ENCODE results near the gene BRF1. TPM values are rescaled to one million over a fixed set of nuclear protein-coding genes. Genes with fewer than 3 reads are reported as not detected.

Gene BRF1
- total and polyA plus RNA-seq, 2 of the 8 experiments (the other 6 are each of a cell fraction or from before 2014, with no cell fraction given): 7.7 to 18.3 TPM

DNA sequence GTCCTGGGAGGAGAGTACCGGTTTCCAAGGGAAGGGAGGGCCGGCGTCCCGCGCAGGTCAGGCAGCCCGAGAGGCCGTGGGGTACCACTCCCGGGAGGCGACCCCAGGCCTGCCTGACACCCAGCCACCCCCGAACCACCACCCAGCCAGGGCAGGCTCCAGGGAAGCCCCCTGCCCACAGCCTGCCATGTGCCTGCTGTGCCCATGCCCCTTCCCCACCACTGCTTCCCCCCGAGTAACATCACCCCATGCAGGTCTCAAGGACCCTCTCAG is 122.0 kb downstream of the BRF1 start:
- no peak overlapping the region for H3K4me3 ChIP-seq (ENCODE audit: extremely low read depth in 1 of 4, insufficient read depth in 2 of 4, low read depth in 3 of 4, low read length in 4 of 4)
- no peak overlapping the region for H2AFZ ChIP-seq (ENCODE audit: low read length)
- no peak overlapping the region for H3K56ac ChIP-seq (replicated peaks; ENCODE audit: insufficient read length, low read depth, low read length)
- no peak for FAIRE-seq
- H2AK5ac ChIP-seq (ENCODE audit: low read depth, low read length): no peak overlapping the region
- H2BK5ac ChIP-seq (ENCODE audit: low read depth, low read length): no peak overlapping the region
- no peak overlapping the region for H3K27ac ChIP-seq (ENCODE audit: low read depth, low read length)
- no peak overlapping the region for H2BK20ac ChIP-seq (ENCODE audit: low read length)
- CTCF ChIA-PET (ENCODE audit: partially characterized antibody): interaction anchor here (0.7 to 2.4 kb wide), 9 partner anchors 9 to 302 kb away, joined by 3 to 11 read pairs (median 3); partner anchors contain the start of gene GPR132
- H3K23ac ChIP-seq (ENCODE audit: insufficient read length): no peak overlapping the region
- no peaks in the 10 kb centered on the region for H3K79me2 ChIP-seq (ENCODE audit: control insufficient read depth in 1 of 2, insufficient read depth in 2 of 2, low read length in 2 of 2)
- H3K4ac ChIP-seq (replicated peaks; ENCODE audit: insufficient read length, low read depth, low read length): no peak overlapping the region
- H3K4me1 ChIP-seq (replicated peaks in 1 of 4; ENCODE audit: control insufficient read depth in 3 of 4, insufficient read depth in 4 of 4, low read length in 3 of 4): peaks cover 0 to 4% (median 1%) of the 10 kb centered on the region in 4 experiments; a peak in 1 of 7 replicates
- no peak overlapping the region for H3K18ac ChIP-seq (ENCODE audit: extremely low read depth, low read length)
- H3K4me2 ChIP-seq (ENCODE audit: insufficient read depth in 1 of 2, low read depth in 2 of 2, low read length in 2 of 2): no peak overlapping the region
- peaks cover 0 to 10% (median 8%) of the 10 kb centered on the region in 4 experiments; a peak in 4 of 7 replicates for H3K27me3 ChIP-seq (replicated peaks in 1 of 4; ENCODE audit: control insufficient read depth in 3 of 4, extremely low read depth in 1 of 4, insufficient read depth in 3 of 4, low read length in 3 of 4)
- no peak overlapping the region for H2BK120ac ChIP-seq (replicated peaks; ENCODE audit: low read depth, low read length)
- TF ChIP-seq TAF1 (IDR thresholded peaks at IDR 0.05; ENCODE audit: low read depth, low read length): no peak
- TF ChIP-seq TAF7 (optimal IDR thresholded peaks at IDR 0.05; ENCODE audit: borderline replicate concordance, low read depth, low read length): no peak
- no peak for TF ChIP-seq YY1 (IDR thresholded peaks at IDR 0.05; ENCODE audit: low read depth, low read length)
- no peak for TF ChIP-seq RXRA (IDR thresholded peaks at IDR 0.05; ENCODE audit: insufficient read depth, low read depth, low read length)
- TF ChIP-seq CBX8 (IDR thresholded peaks at IDR 0.05; ENCODE audit: borderline replicate concordance, low read depth, low read length): no peak
- no peaks in the 10 kb centered on the region for H3K9me3 ChIP-seq (ENCODE audit: insufficient read depth in 2 of 2, low read depth in 1 of 2, low read length in 1 of 2)
- no peak overlapping the region for H4K8ac ChIP-seq (ENCODE audit: extremely low read depth, insufficient read depth, low read length)
- H3K36me3 ChIP-seq (ENCODE audit: control insufficient read depth in 2 of 4, insufficient read depth in 4 of 4, low read length in 3 of 4): no peaks in the 10 kb centered on the region
- H4K5ac ChIP-seq (ENCODE audit: insufficient read length, low read depth, low read length): no peak overlapping the region
- H2BK12ac ChIP-seq (ENCODE audit: low read depth, low read length): no peak overlapping the region
- no peak overlapping the region for H2BK15ac ChIP-seq (ENCODE audit: low read length)
- H3K23me2 ChIP-seq (ENCODE audit: low read depth, low read length): peaks cover 3% of the 10 kb centered on the region; the same call in 1 of the 2 replicates
- H3K9ac ChIP-seq (replicated peaks in 1 of 4; ENCODE audit: extremely low read depth in 1 of 4, low read depth in 3 of 4, low read length in 3 of 4): no peak overlapping the region
- POLR2A ChIA-PET (ENCODE audit: partially characterized antibody): interaction anchor here (0.6 to 2.3 kb wide), 2 partner anchors 10 to 166 kb away, joined by 3 to 6 read pairs; partner anchors contain the start of gene JAG2
- 89% methylated on average over 11 of the region's 11 CpGs; no CpG with 5 or more reads in 1 of the 2 experiments for WGBS, 2 experiments (ENCODE audit: extremely low coverage in 1 of 2, insufficient coverage in 1 of 2, insufficient read length in 1 of 2, insufficient replicate concordance in 2 of 2, low coverage in 1 of 2, low lambda C conversion rate in 2 of 2, missing lambda C conversion rate in 1 of 2)
- no peak for DNase-seq (ENCODE audit: low read depth in 1 of 2, low spot score in 2 of 2)
- H4K20me1 ChIP-seq (replicated peaks in 1 of 2; ENCODE audit: control insufficient read depth in 1 of 2, insufficient read depth in 2 of 2, low read length in 2 of 2): peaks cover 5 to 12% of the 10 kb centered on the region in 2 experiments
- no peak overlapping the region for H3K14ac ChIP-seq (ENCODE audit: insufficient read length)
- H4K91ac ChIP-seq (replicated peaks; ENCODE audit: insufficient read length, low read length): no peak overlapping the region
- H3K79me1 ChIP-seq (ENCODE audit: low read depth, low read length): no peaks in the 10 kb centered on the region; the same call in 1 of the 2 replicates
